IMR-90 (cell line): Measurements from ENCODE around the gene CREBL2. TPM values are rescaled to one million over a fixed set of nuclear protein-coding genes. Genes with fewer than 3 reads are reported as not detected.

ENCODE experiments used
- ATAC-seq: fragments of 200-7000 bp; cut with Tn5 transposase; 2 replicates; pipeline ENCODE4 v1.9.1; 2020; ENCODE audit warnings: low read depth, mild to moderate bottlenecking, moderate library complexity
- BruUV-seq: library from RNA; stranded (reverse); fragments of 400-500 nt; replicated peaks from 2 replicates; lab custom pipeline; 2021; lab: Mats Ljungman, UMichigan
- CTCF ChIA-PET: fragments of 300-600 bp; formaldehyde crosslinking; extraction: SDS; loops from one replicate; lab custom pipeline; 2021; ENCODE audit warnings: antibody characterized with exemption; lab: Yijun Ruan, JAX
- POLR2A ChIA-PET: fragments of 300-600 bp; sonication (Branson Sonifier 250); formaldehyde crosslinking; loops from one replicate; lab custom pipeline; 2022; ENCODE audit warnings: antibody characterized with exemption; ENCODE audit not compliant: unreplicated experiment; lab: Charles Lee
- DNase-seq: peaks from one replicate; pipeline ENCODE4 v3.0.0; 2013
- H2AFZ ChIP-seq: replicated peaks from 2 replicates; pipeline ENCODE3; 2013; ENCODE audit warnings: low read length, mild to moderate bottlenecking; ENCODE audit not compliant: poor library complexity
- H2AK5ac ChIP-seq: 2 replicates; pipeline ENCODE4 v1.6.1; 2013; ENCODE audit warnings: low read depth, low read length, inconsistent platforms
- H2AK9ac ChIP-seq: replicated peaks from 2 replicates; pipeline ENCODE3; 2013; ENCODE audit warnings: mild to moderate bottlenecking, low read depth, low read length, moderate library complexity; ENCODE audit not compliant: poor library complexity
- H2BK120ac ChIP-seq: 2 replicates; pipeline ENCODE4 v1.6.1; 2013; ENCODE audit warnings: low read depth, low read length, inconsistent platforms
- H2BK15ac ChIP-seq: 3 replicates; pipeline ENCODE4 v1.6.1; 2013; ENCODE audit warnings: low read depth, low read length, inconsistent platforms
- H2BK20ac ChIP-seq: 2 replicates; pipeline ENCODE4 v1.6.1; 2013; ENCODE audit warnings: low read depth, mild to moderate bottlenecking, inconsistent platforms, low read length, moderate library complexity
- H2BK5ac ChIP-seq: 2 replicates; pipeline ENCODE4 v1.6.1; 2013; ENCODE audit warnings: mild to moderate bottlenecking, low read depth, low read length, inconsistent platforms; ENCODE audit not compliant: poor library complexity, severe bottlenecking
- H3K14ac ChIP-seq: replicated peaks from 2 replicates; pipeline ENCODE4 v1.6.1; 2013; ENCODE audit warnings: low read depth, low read length, inconsistent platforms
- H3K18ac ChIP-seq: 2 replicates; pipeline ENCODE4 v1.6.1; 2013; ENCODE audit warnings: low read depth, low read length, control low read depth
- H3K23ac ChIP-seq: 2 replicates; pipeline ENCODE4 v1.6.1; 2013; ENCODE audit warnings: low read depth, low read length, inconsistent platforms
- H3K27ac ChIP-seq: 2 replicates; pipeline ENCODE4 v1.5.1; 2013; ENCODE audit warnings: mild to moderate bottlenecking, control low read depth, low read length; ENCODE audit not compliant: insufficient read depth
- H3K27me3 ChIP-seq: 2 replicates; pipeline ENCODE4 v1.6.1; 2013; ENCODE audit warnings: low read length; ENCODE audit not compliant: control insufficient read depth, insufficient read depth
- H3K36me3 ChIP-seq: 2 replicates; pipeline ENCODE4 v1.6.1; 2013; ENCODE audit warnings: low read length, mixed read lengths; ENCODE audit not compliant: control insufficient read depth, insufficient read depth
- H3K4ac ChIP-seq: 2 replicates; pipeline ENCODE4 v1.6.1; 2013; ENCODE audit warnings: low read depth, low read length, inconsistent platforms
- H3K4me1 ChIP-seq: 2 replicates; pipeline ENCODE4 v1.6.1; 2013; ENCODE audit warnings: low read length, mixed read lengths; ENCODE audit not compliant: control insufficient read depth, insufficient read depth
- H3K4me2 ChIP-seq: 2 replicates; pipeline ENCODE4 v1.6.1; 2013; ENCODE audit warnings: low read depth, mild to moderate bottlenecking, control low read depth, low read length, moderate library complexity
- H3K4me3 ChIP-seq: 2 replicates; pipeline ENCODE4 v1.5.1; 2013; ENCODE audit warnings: low read depth, mild to moderate bottlenecking, control low read depth, low read length, moderate library complexity; ENCODE audit not compliant: insufficient read depth
- H3K56ac ChIP-seq: 2 replicates; pipeline ENCODE4 v1.6.1; 2013; ENCODE audit warnings: low read length, inconsistent platforms; ENCODE audit not compliant: insufficient read depth; ENCODE audit errors: extremely low read depth
- H3K79me1 ChIP-seq, 2 experiments: 2 replicates each; pipeline ENCODE4 v1.6.1; 2013; ENCODE audit warnings: low read length in 2 of 2, inconsistent platforms in 1 of 2, low read depth in 1 of 2
- H3K9ac ChIP-seq: 2 replicates; pipeline ENCODE4 v1.6.1; 2013; ENCODE audit warnings: low read depth, low read length, control low read depth
- H3K9me1 ChIP-seq: 2 replicates; pipeline ENCODE4 v1.6.1; 2013; ENCODE audit warnings: low read length, inconsistent platforms; ENCODE audit not compliant: insufficient read depth
- H3K9me3 ChIP-seq: 2 replicates; pipeline ENCODE4 v1.6.1; 2013; ENCODE audit warnings: low read length; ENCODE audit not compliant: control insufficient read depth, insufficient read depth
- H4K20me1 ChIP-seq: 2 replicates; pipeline ENCODE4 v1.6.1; 2013; ENCODE audit warnings: low read length, inconsistent platforms; ENCODE audit not compliant: insufficient read depth
- H4K5ac ChIP-seq: 2 replicates; pipeline ENCODE4 v1.6.1; 2013; ENCODE audit warnings: mild to moderate bottlenecking, low read depth, low read length, control low read depth
- H4K8ac ChIP-seq, 2 experiments: 2 replicates each; pipeline ENCODE4 v1.6.1; 2013; ENCODE audit warnings: low read depth in 2 of 2, low read length in 2 of 2, control low read depth in 1 of 2, inconsistent platforms in 1 of 2
- H4K91ac ChIP-seq: 2 replicates; pipeline ENCODE4 v1.6.1; 2013; ENCODE audit warnings: low read depth, low read length, inconsistent platforms; ENCODE audit not compliant: insufficient read depth
- CEBPB ChIP-seq: IDR thresholded peaks from 2 replicates; pipeline ENCODE4 v1.6.1; 2012; ENCODE audit warnings: low read depth, low read length, improper control_type of control experiment
- MAZ ChIP-seq: IDR thresholded peaks from 2 replicates; pipeline ENCODE4 v1.6.1; 2012; ENCODE audit warnings: low read depth, mild to moderate bottlenecking, low read length, improper control_type of control experiment, moderate library complexity, borderline replicate concordance
- POLR2A ChIP-seq: IDR thresholded peaks from 2 replicates; pipeline ENCODE4 v1.6.1; 2012; ENCODE audit warnings: mild to moderate bottlenecking, low read depth, low read length
- RCOR1 ChIP-seq: IDR thresholded peaks from 2 replicates; pipeline ENCODE4 v1.6.1; 2012; ENCODE audit warnings: mild to moderate bottlenecking, low read length, improper control_type of control experiment; ENCODE audit not compliant: insufficient replicate concordance
- WGBS, 2 experiments: methylation state at CpG; one replicate each; pipeline versions ENCODE4 v1.1.5 to v1.1.7; 2013; ENCODE audit warnings: missing lambda C conversion rate in 2 of 2; ENCODE audit not compliant: insufficient read length in 1 of 2; ENCODE audit errors: extremely low coverage in 2 of 2; 5-methylcytosine and 5-hydroxymethylcytosine counted together
- dilution Hi-C: fragments of 300-500 bp; cut with HindIII; formaldehyde crosslinking; loops from one replicate; pipeline ENCODE4 v1.14.3; 2018; ENCODE audit warnings: low sequenced_read_pairs; ENCODE audit not compliant: unreplicated experiment
- in situ Hi-C: fragments of 300-500 bp; cut with MboI; formaldehyde crosslinking; loops from 3 replicates; pipeline ENCODE4 v1.14.3; 2019; ENCODE audit warnings: low sequenced_read_pairs, inconsistent platforms, mixed read lengths
- intact Hi-C: fragments of 100-400 bp; cut with micrococcal nuclease; formaldehyde crosslinking; loops from 2 replicates; pipeline ENCODE4 v1.10.0; 2022
- polyA plus RNA-seq, 3 experiments: library from polyadenylated mRNA; depleted of rRNA; stranded (reverse); fragments of >200 nt; gene quantifications; 2 replicates each; pipeline ENCODE4 v1.2.3, GENCODE V29; 2012; ENCODE audit warnings: low replicate concordance in 1 of 3
- total RNA-seq: library from RNA; depleted of rRNA; stranded (reverse); fragments of >200 nt; gene quantifications from 2 replicates; pipeline ENCODE4 v1.2.3, GENCODE V29; 2012

Gene CREBL2
- total and polyA plus RNA-seq, 2 of the 4 experiments (the other 2 are of a cell fraction), result 11.5 to 19.0 TPM

DNA sequence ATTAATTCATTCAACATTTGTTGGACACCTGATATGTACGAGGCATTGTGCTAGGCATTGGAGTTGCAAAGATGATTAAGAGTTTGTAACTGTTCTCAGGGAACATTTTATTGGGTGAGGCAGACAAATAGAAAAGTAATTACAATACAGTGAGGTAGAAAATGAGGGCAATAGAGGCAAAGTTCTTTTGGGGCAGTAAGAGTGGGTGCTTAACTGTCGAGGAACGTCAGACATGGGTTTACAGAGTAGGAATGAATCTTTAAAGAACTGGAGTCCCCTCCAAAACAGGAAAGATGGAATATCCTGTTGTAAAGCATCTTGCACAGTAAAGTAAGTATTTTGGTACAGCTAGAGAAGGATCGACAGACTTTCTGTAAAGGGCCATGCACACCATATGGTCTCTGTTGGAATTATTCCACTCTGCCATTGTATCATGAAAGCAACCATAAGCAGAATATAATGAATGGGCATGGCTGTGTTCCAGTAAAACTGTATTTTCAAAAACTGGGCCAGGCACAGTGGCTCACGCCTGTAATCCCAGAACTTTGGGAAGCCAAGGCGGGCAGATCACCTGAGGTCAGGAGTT lies 9.1 kb downstream of the CREBL2 start:
- dilution Hi-C loops (no loop called here), intact Hi-C loops (no loop called here), in situ Hi-C loops (no loop called here)
- Histone ChIP-seq H4K20me1 (peaks cover 4% of the 10 kb centered on the region; the same call in 1 of the 2 replicates), H4K91ac (no peak overlapping the region), H2BK5ac (no peak overlapping the region), H3K4me2 (no peak overlapping the region), H2AK9ac (no peak overlapping the region), H3K4ac (no peak overlapping the region), H3K18ac (no peak overlapping the region), H4K5ac (no peak overlapping the region), H3K4me1 (peaks cover 2% of the 10 kb centered on the region; the same call in 1 of the 2 replicates), H2BK15ac (no peak overlapping the region), H2AFZ (no peak overlapping the region), H3K9me3 (peaks cover 3% of the 10 kb centered on the region), H3K9me1 (peaks cover 3% of the 10 kb centered on the region; the same call in 1 of the 2 replicates), H2BK20ac (no peak overlapping the region), H3K36me3 (0 out of 2 replicates have a peak, but pooled peaks cover 4% of the 10 kb centered on the region), H3K9ac (no peak overlapping the region), H3K4me3 (no peak overlapping the region), H3K56ac (no peak overlapping the region), H3K27me3 (no peaks in the 10 kb centered on the region), H3K14ac (no peak overlapping the region), H2AK5ac (no peak overlapping the region), H2BK120ac (no peak overlapping the region), H3K79me1 (peaks cover 18 to 26% of the 10 kb centered on the region in 2 experiments), H4K8ac (no peak overlapping the region), H3K23ac (no peak overlapping the region), H3K27ac (no peak overlapping the region)
- ChIA-PET CTCF (interaction anchor here (0.6 kb wide), 1 partner anchor 24 kb away, joined by 3 read pairs; no protein-coding TSS in a partner anchor), POLR2A (no interaction called here)
- ATAC-seq (no peak), DNase-seq (no peak)
- BruUV-seq, result no TSS peak
- 100% methylated on average over 2 of the region's 6 CpGs; no CpG with 5 or more reads in 1 of the 2 experiments for WGBS, 2 experiments
- TF ChIP-seq CEBPB (no peak), POLR2A (no peak), MAZ (no peak), RCOR1 (no peak)
